Activated CD4-positive, alpha-beta T cell treated with anti-CD3 and anti-CD28 coated beads, Interleukin-10, Interleukin-2, amounts not matched to agents 100 ng/mL and 50 ng/mL, durations not matched to agents 16 hours and 8 hours (primary cell): ENCODE data around the gene MPDU1.
"Not testable (repeated sequence)": the region's sequence is repeated elsewhere in the genome, so short reads cannot be mapped to it uniquely, and the experiment has no call there.

ENCODE experiments used
- DNase-seq: peaks from one replicate; pipeline ENCODE4 v3.0.0-alpha.2; 2020

Gene MPDU1

DNA sequence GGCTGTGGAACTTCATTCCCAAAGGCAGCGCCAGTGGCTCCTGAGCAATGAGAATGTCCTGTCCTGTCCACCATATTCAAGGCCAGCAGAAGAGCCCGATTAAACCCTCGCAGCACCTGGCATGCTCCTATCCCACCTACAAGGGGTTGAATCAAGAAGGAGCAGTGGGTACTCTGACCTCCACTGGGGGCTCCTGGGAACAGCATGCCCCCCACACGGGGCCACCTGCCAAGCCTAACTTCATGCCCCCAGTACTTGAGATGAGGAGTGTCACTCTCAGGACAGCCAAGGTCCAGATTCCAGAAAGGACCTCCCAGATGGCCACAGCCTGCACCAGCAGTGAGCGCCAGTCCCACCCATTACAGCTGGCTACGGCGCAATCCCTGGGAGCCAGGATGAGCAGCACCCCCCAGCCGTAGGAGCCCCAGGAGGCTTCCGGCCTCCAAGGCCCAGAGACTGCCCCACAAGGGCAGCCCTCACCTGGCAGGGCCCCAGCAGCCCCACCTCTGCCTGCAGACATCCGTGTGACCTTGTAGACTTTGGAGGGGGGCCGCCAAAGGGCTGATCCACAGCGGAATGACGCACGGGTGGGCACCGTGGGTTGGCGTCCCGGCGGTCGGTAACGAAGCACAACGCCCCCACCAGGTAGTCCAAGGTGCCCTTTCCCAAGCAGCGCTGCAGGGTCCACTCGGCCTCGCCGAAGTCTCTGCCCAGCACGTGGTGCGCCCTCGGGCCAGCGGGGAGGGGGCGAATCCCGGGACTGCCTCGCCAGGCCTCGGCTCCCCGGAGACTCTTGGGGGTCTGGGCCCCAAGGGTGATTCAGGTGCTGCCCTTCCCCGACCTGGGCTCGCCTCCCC is 1.0 kb upstream of the MPDU1 start:
- no peak for DNase-seq

DNA sequence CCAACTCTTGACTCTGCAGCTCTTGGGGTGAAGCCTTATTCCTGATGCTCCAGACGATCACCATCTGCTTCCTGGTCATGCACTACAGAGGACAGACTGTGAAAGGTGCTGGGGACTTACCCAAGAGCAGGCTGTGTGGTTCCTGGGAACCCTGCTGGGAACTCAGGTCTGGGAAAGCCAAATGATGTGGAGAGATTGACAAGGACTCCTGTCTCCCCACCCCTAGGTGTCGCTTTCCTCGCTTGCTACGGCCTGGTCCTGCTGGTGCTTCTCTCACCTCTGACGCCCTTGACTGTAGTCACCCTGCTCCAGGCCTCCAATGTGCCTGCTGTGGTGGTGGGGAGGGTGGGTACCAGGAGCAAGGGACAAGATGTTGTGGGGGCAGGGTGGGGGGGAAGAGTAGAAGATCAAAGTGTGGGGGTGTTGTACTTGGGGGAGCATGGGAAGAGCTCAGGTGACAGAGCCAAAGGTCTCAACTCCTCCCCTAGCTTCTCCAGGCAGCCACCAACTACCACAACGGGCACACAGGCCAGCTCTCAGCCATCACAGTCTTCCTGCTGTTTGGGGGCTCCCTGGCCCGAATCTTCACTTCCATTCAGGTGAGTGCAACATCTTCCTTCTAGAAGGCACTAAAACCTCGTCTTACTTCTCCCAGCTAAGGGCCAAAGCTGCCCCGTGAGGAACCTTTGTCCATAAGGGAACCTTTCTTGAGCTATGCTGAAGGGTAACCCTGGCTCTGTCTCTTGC is 3.2 kb downstream of the MPDU1 start:
- no peak for DNase-seq

DNA sequence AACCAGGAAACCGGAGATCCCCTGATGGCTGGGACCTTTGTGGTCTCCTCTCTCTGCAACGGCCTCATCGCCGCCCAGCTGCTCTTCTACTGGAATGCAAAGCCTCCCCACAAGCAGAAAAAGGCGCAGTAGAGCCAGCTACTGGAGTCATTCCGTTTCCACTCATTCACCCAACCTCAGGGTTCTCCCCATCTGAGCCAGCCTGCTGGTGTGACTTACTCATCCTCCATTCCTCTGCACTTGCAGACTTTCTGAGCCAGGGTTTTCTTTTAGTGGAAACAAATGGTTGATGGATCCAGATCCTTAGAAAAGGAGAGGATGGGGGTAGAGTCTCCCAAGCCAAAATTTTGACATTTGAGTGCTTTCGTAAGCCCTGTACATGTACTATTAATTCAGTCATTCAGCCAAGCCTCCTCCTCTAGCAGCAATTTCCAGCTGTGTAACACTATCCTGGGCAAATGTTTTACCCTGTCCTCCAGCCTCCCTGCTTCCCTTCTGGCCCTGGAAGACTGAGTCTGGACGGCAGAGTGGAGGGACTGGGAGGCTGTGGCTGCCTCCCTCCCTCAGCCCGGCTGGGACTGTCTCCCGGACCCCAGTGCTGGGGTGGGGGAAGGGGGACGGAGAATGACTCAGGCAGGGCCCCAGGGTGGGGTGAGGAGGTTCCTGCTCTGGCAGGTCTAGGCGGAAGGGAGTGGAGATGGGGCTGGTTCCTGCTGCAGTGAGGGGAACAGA is 3.9 kb downstream of the MPDU1 start:
- no peak for DNase-seq

DNA sequence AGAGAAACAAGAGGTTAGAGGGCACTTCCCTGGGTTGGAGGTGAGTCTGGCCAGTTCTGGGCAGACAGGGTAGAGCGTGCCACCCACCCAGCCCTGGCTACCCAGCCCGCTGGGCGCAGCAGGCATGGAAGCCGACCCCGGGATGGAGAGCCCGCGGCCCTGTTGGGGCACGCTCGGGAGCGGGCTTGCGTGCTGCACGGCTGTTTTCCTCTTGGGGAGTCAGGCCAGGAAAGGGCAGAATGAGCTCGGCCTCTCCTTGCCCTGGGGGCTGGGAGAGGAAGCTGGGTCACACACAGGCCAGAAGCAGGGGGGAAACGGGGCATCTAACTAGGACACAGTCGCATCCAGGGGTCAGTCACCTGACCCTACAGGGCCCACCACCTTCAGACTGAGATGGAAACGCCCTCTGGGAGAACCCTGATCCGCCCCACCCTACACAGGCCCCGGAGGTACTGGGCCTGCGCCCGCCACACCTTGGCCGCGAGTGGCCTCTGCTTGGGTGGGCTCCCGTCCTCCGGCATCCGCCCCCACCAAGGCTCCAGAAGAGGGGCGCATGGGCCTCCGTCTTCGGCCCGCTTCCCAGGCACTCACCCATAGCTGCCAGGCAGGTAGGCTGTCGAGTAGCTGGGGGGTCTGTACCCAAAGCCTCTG is 5.0 kb downstream of the MPDU1 start:
- no peak for DNase-seq

DNA sequence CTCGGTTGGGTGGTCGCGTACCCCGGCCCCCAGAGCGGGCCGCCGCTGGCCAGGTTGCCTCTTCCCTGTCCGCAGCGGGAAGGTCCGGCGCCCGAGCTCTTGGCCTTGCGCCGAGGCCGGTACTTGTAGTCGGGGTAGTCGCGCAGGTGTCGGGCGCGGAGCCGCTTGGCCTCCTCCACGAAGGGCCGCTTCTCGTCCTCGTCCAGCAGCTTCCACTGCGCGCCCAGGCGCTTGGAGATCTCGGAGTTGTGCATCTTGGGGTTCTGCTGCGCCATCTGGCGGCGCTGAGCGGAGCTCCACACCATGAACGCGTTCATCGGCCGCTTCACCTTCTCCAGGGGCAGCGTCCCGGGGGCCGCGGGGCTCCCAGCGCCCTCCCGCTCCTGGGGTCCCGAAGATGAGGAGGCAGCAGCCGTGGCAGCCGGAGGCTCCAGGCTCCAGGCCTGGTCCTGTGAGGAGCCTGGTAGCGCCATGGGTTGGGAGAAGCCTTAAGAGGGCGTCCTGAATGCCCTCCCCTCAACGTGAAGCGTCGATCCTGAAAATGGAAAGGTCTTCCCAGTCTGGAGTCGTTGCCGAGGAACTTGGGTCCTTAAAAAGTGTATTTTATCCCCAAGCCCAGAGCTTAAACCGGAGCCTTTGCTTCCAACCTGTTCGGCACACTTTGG is 5.7 kb downstream of the MPDU1 start:
- peak; percentile 71 for DNase-seq

DNA sequence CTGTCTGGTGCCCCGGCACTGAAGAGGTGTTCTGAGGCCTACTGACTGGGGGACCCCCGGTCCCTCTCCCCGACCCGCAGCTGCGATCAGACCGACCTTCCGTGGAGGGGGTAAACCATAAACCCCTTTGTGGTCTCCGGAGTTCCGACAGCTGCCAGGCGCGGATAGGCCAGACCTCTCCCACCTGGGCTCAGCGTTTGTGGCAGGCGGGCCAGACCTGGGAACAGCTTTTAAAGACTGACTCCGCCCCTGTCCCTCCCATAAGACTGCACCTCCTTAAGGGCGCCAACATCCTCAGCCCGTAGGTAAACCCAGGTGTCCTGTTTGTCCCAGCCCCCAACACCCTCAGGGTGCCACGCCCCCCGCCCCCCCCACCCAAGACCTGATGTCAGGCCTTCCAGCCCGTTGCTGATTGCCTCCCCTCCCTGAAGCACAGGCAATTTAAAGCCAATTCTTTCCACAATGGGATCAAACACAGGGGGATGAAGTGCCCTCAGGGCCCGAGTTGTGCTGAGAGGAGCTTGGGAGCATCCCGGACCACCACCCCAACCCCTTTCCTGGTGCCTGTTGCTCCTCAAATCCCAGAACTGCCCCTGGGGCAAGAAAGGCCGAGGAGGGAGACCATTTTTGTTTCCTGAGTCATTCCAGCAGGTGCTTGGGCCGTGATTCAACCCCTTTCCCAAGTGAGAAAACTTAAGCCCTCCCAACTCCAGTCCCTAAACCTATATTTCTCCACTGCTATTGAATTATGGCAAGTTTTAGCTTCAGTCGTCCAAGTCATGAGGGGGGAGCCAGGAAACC is 6.4 kb downstream of the MPDU1 start, which contains the start of gene SOX15:
Gene SOX15, minus strand, starts transcription at position 204 of the 801 bp plus-strand sequence. CDS start 418 bp downstream, outside the sequence.
- DNase-seq, result no peak

DNA sequence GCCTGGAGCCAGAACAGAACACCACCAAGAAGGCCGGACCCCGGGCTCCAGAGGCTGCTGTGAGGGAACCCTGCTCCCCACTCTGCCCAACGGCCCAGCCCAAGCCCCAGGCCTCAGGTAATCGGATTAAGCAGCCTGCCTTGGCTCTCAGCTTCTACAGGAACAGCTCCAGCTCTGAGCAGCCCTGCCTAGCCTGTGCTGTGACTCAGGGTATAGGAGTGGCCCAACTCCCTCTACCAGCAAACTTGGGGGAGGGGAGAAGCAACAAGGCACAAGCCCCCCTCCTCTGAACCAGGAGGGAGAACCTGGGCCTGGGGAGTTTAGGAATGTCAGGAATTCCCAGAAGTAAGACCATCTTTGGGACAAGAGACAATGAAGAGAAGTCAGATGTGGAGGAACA is 7.1 kb downstream of the MPDU1 start:
- no peak for DNase-seq

DNA sequence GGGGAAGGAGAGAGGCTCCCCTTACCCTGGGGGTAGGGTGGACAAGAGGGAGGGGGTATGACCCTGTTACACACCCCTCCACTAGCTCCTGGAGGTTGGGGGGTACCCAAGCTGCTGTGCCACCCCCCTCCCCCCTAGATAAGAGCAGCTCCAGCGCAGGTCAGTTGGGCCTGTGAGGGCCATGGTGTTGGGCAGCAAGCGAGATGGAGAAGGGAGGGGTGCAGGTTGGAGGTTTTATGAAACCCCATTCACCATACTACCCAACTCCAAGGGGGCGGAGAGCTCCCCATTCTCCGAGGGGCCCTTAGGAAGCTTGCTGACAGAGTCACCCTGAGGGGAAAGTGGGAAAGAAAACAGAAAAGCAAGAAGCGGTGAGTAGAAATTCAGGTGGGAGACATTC is 7.9 kb downstream of the MPDU1 start:
- DNase-seq, result no peak

DNA sequence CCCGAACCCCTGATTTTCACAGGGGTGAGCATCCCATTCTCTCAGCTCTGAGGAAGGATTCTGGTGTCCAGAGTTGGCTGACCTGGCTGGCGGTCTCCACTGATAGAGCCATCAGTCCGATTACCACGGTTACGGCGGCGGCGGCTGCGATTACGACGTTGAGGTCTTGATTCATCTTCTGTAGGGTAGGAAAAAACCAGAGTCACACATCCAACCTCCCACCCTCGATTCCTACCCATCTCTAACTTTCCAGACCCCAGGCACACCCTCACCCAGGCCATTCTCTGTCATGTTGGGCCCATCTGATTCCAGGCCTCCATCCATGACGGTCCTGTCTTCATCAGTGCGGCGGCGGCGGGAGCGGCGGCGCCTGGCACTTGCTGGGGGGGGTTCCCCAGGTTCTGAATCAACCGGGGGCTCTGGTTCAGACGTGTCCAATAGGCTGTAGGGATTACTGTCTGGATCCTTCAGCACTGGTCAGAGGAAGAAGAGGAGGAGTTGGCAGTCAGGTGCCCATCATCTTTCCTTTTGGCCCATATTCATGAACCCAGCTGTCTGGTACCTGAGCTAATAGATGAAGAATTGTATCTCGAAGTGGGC is 8.9 kb downstream of the MPDU1 start:
- no peak for DNase-seq

DNA sequence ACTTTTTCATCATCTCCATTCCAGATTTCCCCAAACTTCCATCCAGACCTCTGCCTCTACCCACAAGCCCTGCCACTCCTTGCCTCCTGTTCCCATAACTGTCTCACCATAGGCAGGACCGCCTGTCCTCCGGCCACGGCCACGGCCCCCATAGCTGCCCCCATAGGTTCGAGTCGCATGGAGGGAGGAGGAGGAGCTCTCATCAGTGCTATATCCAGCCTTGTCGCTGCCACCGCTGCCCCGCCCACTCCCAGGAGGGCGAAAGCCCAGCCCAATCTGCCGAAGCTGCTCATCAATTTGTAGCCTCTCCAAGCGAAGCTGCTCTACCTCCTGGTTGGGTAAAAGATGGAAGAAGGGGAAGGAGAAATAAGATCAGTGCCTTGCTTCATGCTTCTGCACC is 9.6 kb downstream of the MPDU1 start:
- no peak for DNase-seq

DNA sequence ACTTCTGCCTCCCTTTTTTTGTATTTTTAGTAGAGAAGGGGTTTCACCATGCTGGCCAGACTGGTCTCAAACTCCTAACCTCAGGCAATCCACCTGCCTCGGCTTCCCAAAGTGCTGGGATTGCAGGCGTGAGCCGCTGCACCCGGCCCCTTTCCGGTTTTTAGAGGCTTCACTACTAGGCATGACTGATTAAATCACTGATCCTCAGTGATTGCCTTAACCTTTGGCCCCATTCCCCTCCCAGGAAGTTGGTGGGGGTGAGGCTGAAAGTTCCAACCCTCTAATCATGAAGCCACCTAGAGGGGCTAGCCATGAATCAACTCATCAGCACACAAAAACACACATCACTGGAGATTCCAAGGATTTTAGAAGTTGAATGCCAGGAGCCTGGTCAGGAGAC is 13.9 kb downstream of the MPDU1 start:
- DNase-seq, result not testable (repeated sequence)

DNA sequence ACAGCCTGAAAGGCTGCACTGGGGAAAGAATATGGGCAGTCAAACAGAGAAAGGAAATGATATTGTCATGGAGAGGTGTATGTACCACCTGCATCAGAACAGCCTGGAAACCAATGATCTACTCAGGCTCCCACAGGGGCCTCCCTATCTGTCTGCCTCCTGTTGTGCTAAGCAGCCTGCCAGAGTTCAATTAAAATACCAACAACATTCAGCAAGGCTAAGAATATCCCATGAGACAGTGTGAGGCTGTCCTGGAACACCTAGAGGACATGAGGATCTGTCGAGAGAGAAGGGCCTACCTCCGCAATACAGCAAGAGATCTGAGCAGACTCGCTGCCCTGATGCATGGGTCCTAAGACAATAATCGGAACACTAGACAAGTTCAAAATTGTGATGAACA is 22.6 kb downstream of the MPDU1 start:
- DNase-seq, result no peak

DNA sequence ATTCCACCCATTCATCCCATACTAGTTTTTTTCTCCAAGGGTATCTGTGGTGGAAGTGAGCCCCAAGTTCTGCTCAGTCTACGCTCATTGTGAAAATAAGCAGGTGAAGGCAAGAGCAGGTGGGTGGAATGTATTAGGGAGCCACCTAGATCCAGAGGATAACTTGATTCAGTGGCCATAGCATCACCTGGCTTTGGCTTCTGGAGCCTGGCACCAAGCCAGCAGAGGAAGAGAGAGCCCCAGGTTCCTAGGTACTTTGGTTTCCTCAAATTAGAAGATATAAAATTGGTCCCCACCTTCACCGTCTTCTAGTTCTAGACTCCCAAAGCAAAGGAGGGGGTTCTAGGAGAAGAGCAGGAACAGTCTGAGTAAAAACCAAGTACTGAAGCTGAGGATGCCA is 27.0 kb downstream of the MPDU1 start:
- no peak for DNase-seq

DNA sequence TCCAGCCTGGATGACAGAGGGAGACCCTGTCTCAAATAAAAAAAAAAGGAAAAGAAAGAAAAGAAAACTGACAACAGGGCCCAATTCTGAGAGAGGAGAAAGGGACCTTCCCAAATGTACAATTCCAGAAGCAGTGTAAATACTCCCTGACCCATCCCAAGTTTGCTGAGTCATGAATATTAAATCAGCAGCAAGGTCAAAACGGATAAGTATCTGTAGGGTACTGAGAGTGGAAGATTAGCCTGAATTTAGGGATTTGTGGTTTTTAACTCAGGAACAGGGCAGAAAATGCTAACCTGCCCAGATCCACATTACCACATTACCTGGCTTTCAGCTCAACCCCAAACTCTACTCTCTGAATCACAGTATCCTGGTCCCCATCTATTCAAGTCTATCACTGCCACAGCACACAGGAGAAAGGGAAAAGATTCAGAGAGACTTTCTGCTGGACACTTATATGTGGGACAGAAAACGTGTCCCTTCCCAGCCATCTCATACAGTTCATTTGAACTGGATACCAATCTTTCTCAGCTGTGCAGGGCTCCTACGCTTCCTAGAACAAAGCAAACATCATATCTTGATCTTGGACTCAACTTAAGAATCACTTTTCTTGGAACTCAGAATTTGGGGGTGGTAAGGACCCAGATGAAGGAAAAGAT is 28.1 kb downstream of the MPDU1 start:
- no peak for DNase-seq

DNA sequence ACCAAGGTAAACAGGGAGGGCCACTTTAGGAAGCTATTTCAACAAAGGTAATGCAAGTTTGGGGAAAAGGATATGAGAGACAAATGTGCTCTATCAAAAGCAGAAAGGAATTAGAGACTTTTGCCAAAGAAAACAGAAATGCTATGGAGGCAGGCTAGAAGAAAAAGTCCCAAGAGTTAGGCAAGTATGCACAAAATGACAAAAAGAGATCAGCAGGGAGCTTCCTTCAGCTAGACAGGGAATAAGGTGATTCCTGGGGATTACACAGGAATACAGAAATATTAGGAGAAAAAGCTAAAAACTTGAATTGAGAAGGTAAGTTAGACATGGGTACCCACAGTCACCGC is 28.6 kb downstream of the MPDU1 start:
- DNase-seq, result no peak

DNA sequence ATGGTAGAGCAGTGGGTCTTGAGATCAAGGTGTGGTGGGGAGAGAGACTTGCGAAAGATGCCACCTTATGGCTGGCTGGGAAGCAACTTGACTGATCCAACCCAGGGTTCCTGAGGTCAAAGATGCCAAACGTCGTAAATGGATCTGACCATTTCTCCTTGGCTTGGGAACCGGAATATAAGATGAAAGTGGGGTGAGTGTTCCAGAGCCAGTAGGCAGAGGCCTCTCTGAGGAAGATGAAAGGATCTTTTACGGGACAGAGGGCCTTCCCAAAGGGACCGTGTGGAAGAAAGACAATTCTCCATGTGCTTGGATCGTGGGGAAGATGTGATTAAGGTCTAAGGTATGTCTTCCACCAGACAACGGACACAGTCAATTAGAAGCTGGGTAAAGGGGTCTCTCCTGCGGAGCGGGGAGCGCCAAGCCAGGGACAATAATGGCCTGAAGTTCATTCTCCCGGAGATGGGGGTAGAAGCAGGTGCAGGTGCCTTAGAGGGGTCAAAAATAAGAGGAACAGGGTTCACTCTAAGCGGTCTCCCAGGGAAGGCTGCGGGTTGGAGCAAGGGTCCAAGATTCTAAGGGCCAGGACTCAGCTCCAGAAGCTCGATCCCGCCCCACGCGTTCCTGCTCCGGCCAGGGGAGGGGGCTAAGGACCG is 30.2 kb downstream of the MPDU1 start:
- peak; percentile 25 for DNase-seq

DNA sequence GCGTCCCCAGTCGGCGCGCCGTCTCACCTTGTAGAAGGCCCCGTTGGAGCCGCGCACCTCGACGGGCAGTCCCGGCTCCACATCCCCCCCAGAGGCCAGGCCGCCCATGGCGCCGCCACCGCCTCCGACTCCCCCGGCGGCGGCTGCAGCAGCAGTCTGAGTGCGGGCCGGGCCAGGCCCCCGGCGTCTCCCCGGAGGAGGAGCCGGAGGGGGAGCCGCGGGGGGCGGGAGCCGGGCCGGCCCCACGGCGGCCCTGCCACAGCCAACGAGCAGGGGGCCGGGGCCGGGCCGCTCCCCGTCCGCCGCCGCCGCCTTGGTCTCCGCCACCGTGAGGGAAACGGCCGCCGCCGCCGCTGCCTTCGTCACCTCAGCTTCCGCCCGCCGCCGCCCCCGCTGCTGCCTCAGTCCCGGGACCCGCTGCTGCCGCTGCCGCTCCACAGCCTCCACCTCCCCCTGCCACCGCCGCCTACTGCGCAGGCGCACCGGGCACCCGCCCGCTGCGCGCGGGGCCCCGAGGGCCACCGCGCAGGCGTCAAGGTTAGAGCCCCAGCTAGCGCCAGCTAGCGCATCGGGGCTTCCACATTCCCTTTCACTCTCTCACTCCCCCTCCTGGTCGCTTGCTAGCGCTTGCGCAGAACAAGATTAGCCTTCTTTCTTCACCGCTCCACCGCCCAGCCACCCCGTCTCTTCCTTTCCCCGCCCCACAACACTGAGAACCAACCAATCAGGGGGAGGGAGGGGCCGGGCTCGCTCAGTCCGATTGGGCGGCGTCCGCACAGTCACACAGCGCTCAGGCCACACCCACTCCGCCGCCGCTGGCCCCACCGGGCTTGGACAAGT is 31.0 kb downstream of the MPDU1 start, which contains the start of gene FXR2:
Gene FXR2, minus strand, starts transcription at position 473 of the 840 bp plus-strand sequence. Its CDS starts 365 bp downstream, at position 108.
- DNase-seq, result peak; percentile 100

DNA sequence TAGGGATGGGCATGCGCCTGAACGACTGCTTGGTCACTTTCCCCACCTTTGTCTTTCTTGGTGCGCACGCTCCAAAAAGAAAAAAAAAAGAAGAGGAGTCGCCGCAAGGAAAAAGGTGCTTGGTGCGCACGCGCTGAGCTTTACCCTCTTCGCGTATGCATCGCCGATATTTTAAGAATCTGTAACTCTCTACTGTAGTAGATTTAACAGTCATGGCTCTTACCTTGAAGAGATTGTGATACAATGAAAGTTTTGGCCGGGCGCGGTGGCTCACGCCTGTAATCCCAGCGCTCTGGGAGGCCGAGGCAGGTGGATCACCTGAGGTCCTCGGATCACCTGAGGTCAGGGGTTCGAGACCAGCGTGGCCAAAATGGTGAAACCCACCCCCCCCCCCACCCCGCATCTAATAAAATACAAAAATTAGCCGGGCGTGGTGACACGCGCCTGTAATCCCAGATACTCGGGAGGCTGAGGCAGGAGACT is 31.7 kb downstream of the MPDU1 start:
- DNase-seq, result no peak

DNA sequence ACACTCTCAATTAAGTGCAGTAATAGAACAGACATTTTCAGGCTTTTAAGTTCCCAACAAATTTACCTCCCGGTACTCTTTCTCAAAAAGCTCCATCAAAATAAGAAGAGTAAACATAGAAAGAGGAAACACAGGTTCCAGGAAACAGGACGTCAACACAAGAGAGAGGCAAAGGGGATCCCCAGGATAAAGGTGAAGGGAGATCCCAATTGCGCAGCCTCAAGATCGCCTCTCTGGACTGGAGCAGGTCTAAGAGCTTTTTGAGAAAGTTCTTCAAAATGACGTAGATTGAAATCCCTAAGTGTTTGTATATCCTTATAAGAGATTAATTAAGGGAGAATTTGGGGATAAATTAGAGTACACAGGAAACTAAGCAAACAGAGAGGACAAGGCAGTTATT is 35.0 kb downstream of the MPDU1 start:
- no peak for DNase-seq
